A549 (cell line): ENCODE measurements around the gene WNT16.

Source experiments
- CEBPB ChIP-seq, 2 experiments: fragments of >200 bp in 1 of 2; sonication (Bioruptor Twin) in 1 of 2; formaldehyde crosslinking in 1 of 2; IDR thresholded peaks; 2 replicates each; pipeline ENCODE4 v1.6.1; 2012 to 2016
- ELK1 ChIP-seq: fragments of 150-350 bp; IDR thresholded peaks from 2 replicates; pipeline ENCODE4 v1.6.1; 2014; ENCODE audit warnings: low read depth, mild to moderate bottlenecking, low read length
- EP300 ChIP-seq, 2 experiments: fragments of >200 bp; sonication (Bioruptor Twin); formaldehyde crosslinking; IDR thresholded peaks; 2 replicates in 1 of 2; 3 replicates in 1 of 2; pipeline ENCODE4 v1.6.1; 2016 to 2017
- HEYL ChIP-seq: fragments of 250-450 bp; sonication (Bioruptor Pico); IDR thresholded peaks from 2 replicates; pipeline ENCODE4 v1.8.0; 2021; ENCODE audit warnings: mild to moderate bottlenecking, moderate library complexity
- MAFK ChIP-seq: fragments of 450-650 bp; IDR thresholded peaks from 2 replicates; pipeline ENCODE4 v1.6.1; 2014; ENCODE audit not compliant: partially characterized antibody
- MAZ ChIP-seq: fragments of 150-350 bp; IDR thresholded peaks from 2 replicates; pipeline ENCODE4 v1.6.1; 2014; ENCODE audit warnings: antibody characterized with exemption, low read depth, low read length, borderline replicate concordance
- POLR2A ChIP-seq: IDR thresholded peaks from 2 replicates; pipeline ENCODE4 v1.6.1; 2012; ENCODE audit warnings: mild to moderate bottlenecking, low read length
- POLR2AphosphoS2 ChIP-seq: conservative IDR thresholded peaks from 2 replicates; pipeline ENCODE4 v1.6.1; 2012; ENCODE audit warnings: low read length, improper control_type of control experiment, inconsistent platforms
- RFX5 ChIP-seq: fragments of 450-650 bp; IDR thresholded peaks from 2 replicates; pipeline ENCODE4 v1.7.1; 2014; ENCODE audit warnings: antibody characterized with exemption, mild to moderate bottlenecking, moderate library complexity
- SREBF2 ChIP-seq: fragments of 450-650 bp; IDR thresholded peaks from 2 replicates; pipeline ENCODE4 v1.6.1; 2014; ENCODE audit warnings: mild to moderate bottlenecking, moderate library complexity
- USF2 ChIP-seq: fragments of 450-650 bp; IDR thresholded peaks from 2 replicates; pipeline ENCODE4 v1.6.1; 2014; ENCODE audit warnings: antibody characterized with exemption
- TF ChIP-seq, protein P1 (sequence below): fragments of >200 bp; sonication (Bioruptor Twin); formaldehyde crosslinking; IDR thresholded peaks from 3 replicates; pipeline ENCODE4 v1.5.1; 2016
- TF ChIP-seq, protein P2 (sequence below): IDR thresholded peaks from 2 replicates; pipeline ENCODE4 v1.6.1; 2012

- TF ChIP-seq POLR2A (no peak), ELK1 (no peak), SREBF2 (no peak), CEBPB (IDR thresholded peaks at IDR 0.05) (no peak), MAFK (no peak), POLR2AphosphoS2 (no peak), MAZ (no peak), EP300 (IDR thresholded peaks at IDR 0.05) (no peak), USF2 (no peak), RFX5 (no peak), HEYL (CRISPR knock-in tag) (no peak)
- TF ChIP-seq, protein P1, sequence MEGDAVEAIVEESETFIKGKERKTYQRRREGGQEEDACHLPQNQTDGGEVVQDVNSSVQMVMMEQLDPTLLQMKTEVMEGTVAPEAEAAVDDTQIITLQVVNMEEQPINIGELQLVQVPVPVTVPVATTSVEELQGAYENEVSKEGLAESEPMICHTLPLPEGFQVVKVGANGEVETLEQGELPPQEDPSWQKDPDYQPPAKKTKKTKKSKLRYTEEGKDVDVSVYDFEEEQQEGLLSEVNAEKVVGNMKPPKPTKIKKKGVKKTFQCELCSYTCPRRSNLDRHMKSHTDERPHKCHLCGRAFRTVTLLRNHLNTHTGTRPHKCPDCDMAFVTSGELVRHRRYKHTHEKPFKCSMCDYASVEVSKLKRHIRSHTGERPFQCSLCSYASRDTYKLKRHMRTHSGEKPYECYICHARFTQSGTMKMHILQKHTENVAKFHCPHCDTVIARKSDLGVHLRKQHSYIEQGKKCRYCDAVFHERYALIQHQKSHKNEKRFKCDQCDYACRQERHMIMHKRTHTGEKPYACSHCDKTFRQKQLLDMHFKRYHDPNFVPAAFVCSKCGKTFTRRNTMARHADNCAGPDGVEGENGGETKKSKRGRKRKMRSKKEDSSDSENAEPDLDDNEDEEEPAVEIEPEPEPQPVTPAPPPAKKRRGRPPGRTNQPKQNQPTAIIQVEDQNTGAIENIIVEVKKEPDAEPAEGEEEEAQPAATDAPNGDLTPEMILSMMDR, result no peak
- TF ChIP-seq, protein P2, sequence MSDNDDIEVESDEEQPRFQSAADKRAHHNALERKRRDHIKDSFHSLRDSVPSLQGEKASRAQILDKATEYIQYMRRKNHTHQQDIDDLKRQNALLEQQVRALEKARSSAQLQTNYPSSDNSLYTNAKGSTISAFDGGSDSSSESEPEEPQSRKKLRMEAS, result no peak
These were observed 27.9 kb upstream of the WNT16 start for GRCh38 chr7:121300685-121301420.
